WTC11 (cell line): ENCODE measurements around the gene SIGLEC15. TPM values are rescaled to one million over a fixed set of nuclear protein-coding genes. Genes with fewer than 3 reads are reported as not detected.

Experiments used
- ATAC-seq: fragments of 200-7000 bp; cut with Tn5 transposase; 2 replicates; pipeline ENCODE4 v1.10.0; 2021; ENCODE audit warnings: mild to moderate bottlenecking, moderate library complexity
- CTCF ChIA-PET: fragments of 300-600 bp; sonication (Branson Sonifier 250); formaldehyde crosslinking; loops from one replicate; lab custom pipeline; 2021; ENCODE audit warnings: antibody characterized with exemption; lab: Charles Lee
- POLR2A ChIA-PET: fragments of 350-600 bp; sonication (Branson Sonifier 250); formaldehyde crosslinking; loops from one replicate; lab custom pipeline; 2021; ENCODE audit warnings: antibody characterized with exemption; lab: Charles Lee
- DNase-seq: peaks from one replicate; pipeline ENCODE4 v3.0.0; 2021; ENCODE audit warnings: low spot score
- H3K27ac Mint-ChIP-seq: 2 replicates; pipeline ENCODE4 v1.8.0; 2021; ENCODE audit warnings: mixed read lengths
- H3K27me3 Mint-ChIP-seq: 2 replicates; pipeline ENCODE4 v1.8.0; 2021; ENCODE audit warnings: low read depth, mild to moderate bottlenecking, moderate library complexity, mixed read lengths
- H3K36me3 Mint-ChIP-seq: 2 replicates; pipeline ENCODE4 v1.8.0; 2021; ENCODE audit warnings: mixed read lengths
- H3K4me1 Mint-ChIP-seq: 2 replicates; pipeline ENCODE4 v1.8.0; 2022; ENCODE audit warnings: mixed read lengths
- H3K4me3 Mint-ChIP-seq: 2 replicates; pipeline ENCODE4 v1.8.0; 2021; ENCODE audit warnings: mild to moderate bottlenecking, moderate library complexity, mixed read lengths
- H3K9me3 Mint-ChIP-seq: 2 replicates; pipeline ENCODE4 v1.8.0; 2021; ENCODE audit warnings: mixed read lengths
- FOXJ3 ChIP-seq: sonication (generic); formaldehyde crosslinking; IDR thresholded peaks from 2 replicates; pipeline ENCODE4 v1.9.0; 2021; ENCODE audit warnings: missing genetic modification reagents, mild to moderate bottlenecking, borderline replicate concordance
- IRF2 ChIP-seq: sonication (generic); formaldehyde crosslinking; IDR thresholded peaks from 2 replicates; pipeline ENCODE4 v1.8.0; 2022; ENCODE audit warnings: low read depth, missing genetic modification reagents, borderline replicate concordance
- JAZF1 ChIP-seq: fragments of 250-450 bp; sonication (Bioruptor Pico); IDR thresholded peaks from 2 replicates; pipeline ENCODE4 v1.9.0; 2021; ENCODE audit warnings: moderate library complexity, mild to moderate bottlenecking, inconsistent platforms
- JUN ChIP-seq: sonication (generic); formaldehyde crosslinking; IDR thresholded peaks from 2 replicates; pipeline ENCODE4 v1.8.0; 2023; ENCODE audit warnings: mild to moderate bottlenecking, missing genetic modification reagents
- NFATC4 ChIP-seq: fragments of 250-450 bp; sonication (Bioruptor Pico); IDR thresholded peaks from 2 replicates; pipeline ENCODE4 v1.9.0; 2021; ENCODE audit warnings: mild to moderate bottlenecking
- NR2C2 ChIP-seq: sonication (generic); formaldehyde crosslinking; IDR thresholded peaks from 2 replicates; pipeline ENCODE4 v1.8.0; 2022; ENCODE audit warnings: mild to moderate bottlenecking, missing genetic modification reagents
- NR3C1 ChIP-seq: sonication (generic); formaldehyde crosslinking; conservative IDR thresholded peaks from 2 replicates; pipeline ENCODE4 v1.8.1; 2023; ENCODE audit warnings: low read depth, mild to moderate bottlenecking, missing genetic modification reagents
- RELA ChIP-seq: sonication (generic); formaldehyde crosslinking; IDR thresholded peaks from 2 replicates; pipeline ENCODE4 v1.8.1; 2022; ENCODE audit warnings: missing genetic modification reagents, mild to moderate bottlenecking, borderline replicate concordance
- RORB ChIP-seq: fragments of 250-450 bp; sonication (Bioruptor Pico); IDR thresholded peaks from 2 replicates; pipeline ENCODE4 v1.9.0; 2021; ENCODE audit warnings: mild to moderate bottlenecking
- ZNF138 ChIP-seq: sonication (generic); formaldehyde crosslinking; conservative IDR thresholded peaks from 2 replicates; pipeline ENCODE4 v1.8.1; 2022; ENCODE audit warnings: mild to moderate bottlenecking, moderate library complexity, missing genetic modification reagents
- total RNA-seq: library from RNA; stranded (reverse); gene quantifications from 3 replicates; pipeline ENCODE4 v1.2.3, GENCODE V29; 2021
- TF ChIP-seq, protein P1 (sequence below): sonication (generic); formaldehyde crosslinking; IDR thresholded peaks from 2 replicates; pipeline ENCODE4 v1.8.1; 2023; ENCODE audit warnings: mild to moderate bottlenecking, missing genetic modification reagents, moderate library complexity
- TF ChIP-seq, protein P2 (sequence below): sonication (generic); formaldehyde crosslinking; IDR thresholded peaks from 2 replicates; pipeline ENCODE4 v1.8.0; 2022; ENCODE audit warnings: mild to moderate bottlenecking, missing genetic modification reagents
- TF ChIP-seq, protein P3 (sequence below): sonication (generic); formaldehyde crosslinking; IDR thresholded peaks from 2 replicates; pipeline ENCODE4 v1.8.1; 2023; ENCODE audit warnings: mild to moderate bottlenecking, missing genetic modification reagents
- TF ChIP-seq, protein P4 (sequence below): fragments of 200-600 bp; IDR thresholded peaks from 2 replicates; pipeline ENCODE4 v1.8.0; 2022; ENCODE audit warnings: antibody characterized with exemption

The SIGLEC15 gene
- total RNA-seq, 1 experiment from 2014 or later = not detected

DNA sequence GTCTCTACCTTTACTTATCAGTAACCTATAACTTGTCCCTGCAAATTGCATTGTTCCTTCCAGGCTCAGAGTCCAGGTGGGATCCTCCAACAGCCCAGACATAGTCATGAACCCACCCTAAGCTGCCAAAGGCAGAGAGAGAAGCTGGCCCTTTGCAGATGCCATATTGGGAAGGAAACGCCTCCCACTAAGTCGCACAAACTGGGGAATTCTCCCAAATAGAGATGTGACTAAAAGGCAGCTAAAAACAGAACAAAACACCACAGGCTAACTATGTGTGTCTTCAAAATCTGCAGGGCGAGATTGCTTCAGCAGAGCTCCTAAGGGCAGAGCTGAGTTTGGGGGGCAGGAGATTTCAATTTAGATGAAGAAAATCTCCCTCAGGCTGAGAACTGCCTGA, 38.5 kb upstream of the SIGLEC15 start:
- CTCF ChIA-PET = interaction anchor here (0.8 to 1.9 kb wide), 2 partner anchors 20 to 51 kb away, joined by 3 to 6 read pairs; no protein-coding TSS in a partner anchor
- Mint-ChIP-seq H3K4me1 (peaks cover 19% of the 10 kb centered on the region), H3K9me3 (peaks cover 12% of the 10 kb centered on the region; the same call in 1 of the 2 replicates), H3K27ac (no peak overlapping the region), H3K27me3 (no peaks in the 10 kb centered on the region), H3K36me3 (peaks cover 4% of the 10 kb centered on the region; the same call in 1 of the 2 replicates)
- no peak for DNase-seq
- POLR2A ChIA-PET = no interaction called here
- no peak for TF ChIP-seq RELA (CRISPR knock-in tag)
- TF ChIP-seq, all 79 proteins: peak for 0
- no peak for ATAC-seq
- H3K4me3 Mint-ChIP-seq = no peak overlapping the region

DNA sequence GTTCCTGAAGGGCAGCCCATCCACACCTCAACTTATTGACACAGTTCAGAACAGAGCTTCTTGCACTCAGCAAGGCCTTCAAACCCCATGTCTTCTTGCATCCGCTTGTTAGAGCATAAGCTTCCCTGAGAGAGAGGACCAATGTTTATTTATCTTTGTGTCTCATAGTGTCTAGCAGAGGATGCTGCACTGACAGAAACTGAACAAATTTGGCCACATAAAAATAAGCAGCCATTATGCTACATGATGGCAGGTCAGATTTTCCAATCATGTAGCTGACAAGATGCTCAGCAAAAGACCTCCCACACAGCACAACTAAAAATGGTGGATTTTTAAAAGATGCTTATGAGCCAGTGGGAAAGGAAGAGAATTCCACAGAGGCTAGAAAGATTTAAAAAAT, 38.1 kb upstream of the SIGLEC15 start:
- no peaks in the 10 kb centered on the region for H3K27me3 Mint-ChIP-seq
- ATAC-seq = no peak
- no peak for DNase-seq
- H3K4me1 Mint-ChIP-seq = peaks cover 18% of the 10 kb centered on the region
- no peak overlapping the region for H3K27ac Mint-ChIP-seq
- TF ChIP-seq NR3C1 (CRISPR knock-in tag) = no peak
- no peak for TF ChIP-seq NFATC4 (CRISPR knock-in tag)
- no peak for TF ChIP-seq ZNF138
- no peak for TF ChIP-seq IRF2 (CRISPR knock-in tag)
- TF ChIP-seq JUN (CRISPR knock-in tag) = no peak
- TF ChIP-seq RELA (CRISPR knock-in tag) = no peak
- TF ChIP-seq, protein P1, sequence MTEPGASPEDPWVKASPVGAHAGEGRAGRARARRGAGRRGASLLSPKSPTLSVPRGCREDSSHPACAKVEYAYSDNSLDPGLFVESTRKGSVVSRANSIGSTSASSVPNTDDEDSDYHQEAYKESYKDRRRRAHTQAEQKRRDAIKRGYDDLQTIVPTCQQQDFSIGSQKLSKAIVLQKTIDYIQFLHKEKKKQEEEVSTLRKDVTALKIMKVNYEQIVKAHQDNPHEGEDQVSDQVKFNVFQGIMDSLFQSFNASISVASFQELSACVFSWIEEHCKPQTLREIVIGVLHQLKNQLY (CRISPR knock-in tag) = no peak
- TF ChIP-seq NR2C2 (CRISPR knock-in tag) = no peak
- no peak for TF ChIP-seq JAZF1 (CRISPR knock-in tag)
- no peak for TF ChIP-seq RORB (CRISPR knock-in tag)
- TF ChIP-seq, protein P2, sequence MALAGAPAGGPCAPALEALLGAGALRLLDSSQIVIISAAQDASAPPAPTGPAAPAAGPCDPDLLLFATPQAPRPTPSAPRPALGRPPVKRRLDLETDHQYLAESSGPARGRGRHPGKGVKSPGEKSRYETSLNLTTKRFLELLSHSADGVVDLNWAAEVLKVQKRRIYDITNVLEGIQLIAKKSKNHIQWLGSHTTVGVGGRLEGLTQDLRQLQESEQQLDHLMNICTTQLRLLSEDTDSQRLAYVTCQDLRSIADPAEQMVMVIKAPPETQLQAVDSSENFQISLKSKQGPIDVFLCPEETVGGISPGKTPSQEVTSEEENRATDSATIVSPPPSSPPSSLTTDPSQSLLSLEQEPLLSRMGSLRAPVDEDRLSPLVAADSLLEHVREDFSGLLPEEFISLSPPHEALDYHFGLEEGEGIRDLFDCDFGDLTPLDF (CRISPR knock-in tag) = no peak
- TF ChIP-seq, protein P3, sequence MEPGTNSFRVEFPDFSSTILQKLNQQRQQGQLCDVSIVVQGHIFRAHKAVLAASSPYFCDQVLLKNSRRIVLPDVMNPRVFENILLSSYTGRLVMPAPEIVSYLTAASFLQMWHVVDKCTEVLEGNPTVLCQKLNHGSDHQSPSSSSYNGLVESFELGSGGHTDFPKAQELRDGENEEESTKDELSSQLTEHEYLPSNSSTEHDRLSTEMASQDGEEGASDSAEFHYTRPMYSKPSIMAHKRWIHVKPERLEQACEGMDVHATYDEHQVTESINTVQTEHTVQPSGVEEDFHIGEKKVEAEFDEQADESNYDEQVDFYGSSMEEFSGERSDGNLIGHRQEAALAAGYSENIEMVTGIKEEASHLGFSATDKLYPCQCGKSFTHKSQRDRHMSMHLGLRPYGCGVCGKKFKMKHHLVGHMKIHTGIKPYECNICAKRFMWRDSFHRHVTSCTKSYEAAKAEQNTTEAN = no peak
- no peak for TF ChIP-seq FOXJ3 (CRISPR knock-in tag)
- ChIA-PET CTCF (interaction anchor here (0.8 to 1.9 kb wide), 2 partner anchors 20 to 51 kb away, joined by 3 to 6 read pairs; no protein-coding TSS in a partner anchor), POLR2A (no interaction called here)
- peaks cover 4% of the 10 kb centered on the region; the same call in 1 of the 2 replicates for H3K36me3 Mint-ChIP-seq
- H3K4me3 Mint-ChIP-seq = no peak overlapping the region
- H3K9me3 Mint-ChIP-seq = peaks cover 13% of the 10 kb centered on the region

DNA sequence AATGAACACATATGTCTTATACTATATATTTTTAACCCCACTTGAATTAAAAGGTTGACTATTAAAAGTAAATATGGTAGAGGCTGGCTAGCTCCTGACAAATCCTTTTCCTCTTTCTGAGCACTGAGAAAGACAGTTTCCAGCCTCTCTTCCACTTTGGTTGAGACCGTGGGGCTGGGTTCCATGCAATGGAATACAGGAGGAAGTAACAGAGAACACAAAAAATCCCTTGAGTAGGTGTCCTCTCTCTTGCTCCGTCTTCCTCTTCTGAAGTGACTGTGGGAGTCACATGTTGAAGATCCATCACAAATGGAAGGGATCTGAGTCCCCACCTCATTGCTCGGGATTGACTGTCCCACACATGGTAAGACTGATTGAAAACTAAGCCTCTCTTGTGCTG, 36.6 kb upstream of the SIGLEC15 start:
- H3K27me3 Mint-ChIP-seq = no peaks in the 10 kb centered on the region
- H3K9me3 Mint-ChIP-seq = peaks cover 21% of the 10 kb centered on the region
- H3K4me3 Mint-ChIP-seq = no peak overlapping the region
- H3K36me3 Mint-ChIP-seq = peaks cover 7% of the 10 kb centered on the region
- DNase-seq (no peak), ATAC-seq (no peak)
- H3K4me1 Mint-ChIP-seq = peaks cover 14% of the 10 kb centered on the region
- H3K27ac Mint-ChIP-seq = no peak overlapping the region; the same call in 1 of the 2 replicates
- TF ChIP-seq, protein P4, sequence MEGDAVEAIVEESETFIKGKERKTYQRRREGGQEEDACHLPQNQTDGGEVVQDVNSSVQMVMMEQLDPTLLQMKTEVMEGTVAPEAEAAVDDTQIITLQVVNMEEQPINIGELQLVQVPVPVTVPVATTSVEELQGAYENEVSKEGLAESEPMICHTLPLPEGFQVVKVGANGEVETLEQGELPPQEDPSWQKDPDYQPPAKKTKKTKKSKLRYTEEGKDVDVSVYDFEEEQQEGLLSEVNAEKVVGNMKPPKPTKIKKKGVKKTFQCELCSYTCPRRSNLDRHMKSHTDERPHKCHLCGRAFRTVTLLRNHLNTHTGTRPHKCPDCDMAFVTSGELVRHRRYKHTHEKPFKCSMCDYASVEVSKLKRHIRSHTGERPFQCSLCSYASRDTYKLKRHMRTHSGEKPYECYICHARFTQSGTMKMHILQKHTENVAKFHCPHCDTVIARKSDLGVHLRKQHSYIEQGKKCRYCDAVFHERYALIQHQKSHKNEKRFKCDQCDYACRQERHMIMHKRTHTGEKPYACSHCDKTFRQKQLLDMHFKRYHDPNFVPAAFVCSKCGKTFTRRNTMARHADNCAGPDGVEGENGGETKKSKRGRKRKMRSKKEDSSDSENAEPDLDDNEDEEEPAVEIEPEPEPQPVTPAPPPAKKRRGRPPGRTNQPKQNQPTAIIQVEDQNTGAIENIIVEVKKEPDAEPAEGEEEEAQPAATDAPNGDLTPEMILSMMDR = no peak
- ChIA-PET CTCF (no interaction called here), POLR2A (no interaction called here)
